T-helper 17 cell (primary cell): ENCODE results near the gene DCLK2. TPM values are rescaled to one million over a fixed set of nuclear protein-coding genes. Genes with fewer than 3 reads are reported as not detected.

Experiments used
- ATAC-seq: fragments of 150-1000 bp; cut with Tn5 transposase; 2 replicates; pipeline ENCODE4 v1.10.0; 2021; ENCODE audit warnings: mild to moderate bottlenecking, moderate library complexity
- DNase-seq, 3 donors: peaks; one replicate each; pipeline versions ENCODE4 v3.0.0 to v3.0.0-alpha.2; 2020 to 2021
- H3K9me3 ChIP-seq: one replicate; pipeline ENCODE4 v1.7.0; 2013; ENCODE audit warnings: low read length, mild to moderate bottlenecking; ENCODE audit not compliant: control insufficient read depth, poor library complexity, severe bottlenecking
- H3K27ac Mint-ChIP-seq: one replicate; pipeline ENCODE4 v1.8.0; 2022; ENCODE audit warnings: mild to moderate bottlenecking, moderate library complexity, mixed read lengths
- H3K27me3 Mint-ChIP-seq: one replicate; pipeline ENCODE4 v1.8.0; 2022; ENCODE audit warnings: mixed read lengths
- H3K36me3 Mint-ChIP-seq: one replicate; pipeline ENCODE4 v1.8.0; 2022; ENCODE audit warnings: low read depth, mixed read lengths
- H3K4me1 Mint-ChIP-seq: one replicate; pipeline ENCODE4 v1.8.0; 2022; ENCODE audit warnings: mild to moderate bottlenecking, mixed read lengths
- H3K4me3 Mint-ChIP-seq: one replicate; pipeline ENCODE4 v1.8.0; 2022; ENCODE audit warnings: mild to moderate bottlenecking, moderate library complexity, mixed read lengths
- total RNA-seq, 4 donors: library from RNA in 2 of 4; stranded (reverse) in 2 of 4; gene quantifications; one replicate each; pipeline ENCODE4 v1.2.3 and lab custom pipeline; 2022 to 2026

The DCLK2 gene
- not detected for total RNA-seq
- 0 reads per million in 2 donors for total RNA-seq (lab: John Stamatoyannopoulos, UW)

- ATAC-seq (no peak), DNase-seq (no peak)
- H3K4me1 Mint-ChIP-seq, result no peaks in the 10 kb centered on the region
- peaks cover 3% of the 10 kb centered on the region for H3K36me3 Mint-ChIP-seq
- no peaks in the 10 kb centered on the region for H3K9me3 ChIP-seq
- peak within 1 kb of the TSS; percentile 83 for H3K4me3 Mint-ChIP-seq
- H3K27me3 Mint-ChIP-seq, result peaks cover 39% of the 10 kb centered on the region
- no peak within 1 kb of the TSS for H3K27ac Mint-ChIP-seq
Observed at GRCh38 chr4:150078041-150078578, at the start of gene DCLK2. TSS of gene DCLK2 (plus strand) at chr4:150078445. CDS start at chr4:150079028, 583 bp downstream.

- no peaks in the 10 kb centered on the region for H3K4me1 Mint-ChIP-seq
- no peaks in the 10 kb centered on the region for H3K36me3 Mint-ChIP-seq
- no peak for DNase-seq
- ATAC-seq, result no peak
- H3K4me3 Mint-ChIP-seq, result no peak overlapping the region
- H3K9me3 ChIP-seq, result no peaks in the 10 kb centered on the region
- H3K27ac Mint-ChIP-seq, result no peak overlapping the region
- H3K27me3 Mint-ChIP-seq, result peaks cover 11% of the 10 kb centered on the region
Observed at GRCh38 chr4:150032541-150032940, 45.7 kb upstream of the DCLK2 start.

GRCh38 chr4:150033081-150033480 lies 45.2 kb upstream of the DCLK2 start:
- Mint-ChIP-seq H3K27me3 (peaks cover 11% of the 10 kb centered on the region), H3K27ac (no peak overlapping the region), H3K36me3 (no peaks in the 10 kb centered on the region), H3K4me1 (no peaks in the 10 kb centered on the region), H3K4me3 (no peak overlapping the region)
- no peaks in the 10 kb centered on the region for H3K9me3 ChIP-seq
- ATAC-seq (no peak), DNase-seq (no peak)

GRCh38 chr4:150033901-150034300 lies 44.3 kb upstream of the DCLK2 start:
- Mint-ChIP-seq H3K27ac (no peak overlapping the region), H3K36me3 (no peaks in the 10 kb centered on the region), H3K4me1 (no peaks in the 10 kb centered on the region), H3K27me3 (peaks cover 11% of the 10 kb centered on the region), H3K4me3 (no peak overlapping the region)
- no peaks in the 10 kb centered on the region for H3K9me3 ChIP-seq
- ATAC-seq (no peak), DNase-seq (no peak)

- H3K36me3 Mint-ChIP-seq, result no peaks in the 10 kb centered on the region
- no peaks in the 10 kb centered on the region for H3K9me3 ChIP-seq
- peaks cover 36% of the 10 kb centered on the region for H3K27me3 Mint-ChIP-seq
- ATAC-seq, result no peak
- H3K4me1 Mint-ChIP-seq, result no peaks in the 10 kb centered on the region
- DNase-seq, result no peak
- no peak overlapping the region for H3K27ac Mint-ChIP-seq
- no peak overlapping the region for H3K4me3 Mint-ChIP-seq
Observed at GRCh38 chr4:150037251-150037856, 40.9 kb upstream of the DCLK2 start.

GRCh38 chr4:150038335-150039076 lies 39.7 kb upstream of the DCLK2 start:
- DNase-seq (no peak), ATAC-seq (peak; percentile 33)
- no peaks in the 10 kb centered on the region for H3K9me3 ChIP-seq
- peaks cover 30% of the 10 kb centered on the region for H3K27me3 Mint-ChIP-seq
- no peaks in the 10 kb centered on the region for H3K4me1 Mint-ChIP-seq
- H3K27ac Mint-ChIP-seq, result no peak overlapping the region
- H3K4me3 Mint-ChIP-seq, result no peak overlapping the region
- no peaks in the 10 kb centered on the region for H3K36me3 Mint-ChIP-seq

- ATAC-seq, result no peak
- DNase-seq, result no peak
- H3K4me1 Mint-ChIP-seq, result no peaks in the 10 kb centered on the region
- H3K4me3 Mint-ChIP-seq, result no peak overlapping the region
- no peaks in the 10 kb centered on the region for H3K36me3 Mint-ChIP-seq
- no peak overlapping the region for H3K27ac Mint-ChIP-seq
- no peaks in the 10 kb centered on the region for H3K9me3 ChIP-seq
- peaks cover 29% of the 10 kb centered on the region for H3K27me3 Mint-ChIP-seq
Observed at GRCh38 chr4:150039274-150040127, 38.7 kb upstream of the DCLK2 start.

- H3K9me3 ChIP-seq, result peaks cover 2% of the 10 kb centered on the region
- DNase-seq, result no peak
- H3K4me1 Mint-ChIP-seq, result no peaks in the 10 kb centered on the region
- H3K36me3 Mint-ChIP-seq, result no peaks in the 10 kb centered on the region
- H3K27ac Mint-ChIP-seq, result no peak overlapping the region
- peaks cover 27% of the 10 kb centered on the region for H3K27me3 Mint-ChIP-seq
- ATAC-seq, result no peak
- no peak overlapping the region for H3K4me3 Mint-ChIP-seq
Observed at GRCh38 chr4:150044517-150044916, 33.7 kb upstream of the DCLK2 start.

- Mint-ChIP-seq H3K27me3 (peaks cover 19% of the 10 kb centered on the region), H3K36me3 (no peaks in the 10 kb centered on the region), H3K27ac (no peak overlapping the region), H3K4me1 (no peaks in the 10 kb centered on the region), H3K4me3 (no peak overlapping the region)
- no peak for ATAC-seq
- no peak for DNase-seq
- H3K9me3 ChIP-seq, result peaks cover 2% of the 10 kb centered on the region
Observed at GRCh38 chr4:150045410-150045809, 32.8 kb upstream of the DCLK2 start.

GRCh38 chr4:150046728-150047217 lies 31.5 kb upstream of the DCLK2 start:
- Mint-ChIP-seq H3K27ac (no peak overlapping the region), H3K4me3 (no peak overlapping the region), H3K4me1 (no peaks in the 10 kb centered on the region), H3K36me3 (no peaks in the 10 kb centered on the region), H3K27me3 (peaks cover 9% of the 10 kb centered on the region)
- peaks cover 2% of the 10 kb centered on the region for H3K9me3 ChIP-seq
- DNase-seq, result no peak
- ATAC-seq, result no peak

GRCh38 chr4:150047546-150047945 lies 30.7 kb upstream of the DCLK2 start:
- Mint-ChIP-seq H3K4me1 (no peaks in the 10 kb centered on the region), H3K4me3 (no peak overlapping the region), H3K36me3 (no peaks in the 10 kb centered on the region), H3K27me3 (peaks cover 6% of the 10 kb centered on the region), H3K27ac (no peak overlapping the region)
- peaks cover 2% of the 10 kb centered on the region for H3K9me3 ChIP-seq
- no peak for ATAC-seq
- no peak for DNase-seq

- ATAC-seq (no peak), DNase-seq (no peak)
- Mint-ChIP-seq H3K36me3 (no peaks in the 10 kb centered on the region), H3K4me3 (no peak overlapping the region), H3K27ac (no peak overlapping the region), H3K27me3 (peaks cover under 1% of the 10 kb centered on the region), H3K4me1 (no peaks in the 10 kb centered on the region)
- peaks cover 2% of the 10 kb centered on the region for H3K9me3 ChIP-seq
Observed at GRCh38 chr4:150049682-150050081, 28.6 kb upstream of the DCLK2 start.

- no peaks in the 10 kb centered on the region for H3K27me3 Mint-ChIP-seq
- H3K27ac Mint-ChIP-seq, result no peak overlapping the region
- no peak for ATAC-seq
- no peaks in the 10 kb centered on the region for H3K4me1 Mint-ChIP-seq
- no peak overlapping the region for H3K4me3 Mint-ChIP-seq
- H3K9me3 ChIP-seq, result no peaks in the 10 kb centered on the region
- H3K36me3 Mint-ChIP-seq, result no peaks in the 10 kb centered on the region
- DNase-seq, result no peak
Observed at GRCh38 chr4:150050566-150050965, 27.7 kb upstream of the DCLK2 start.
